ENCODE data around the gene TMEM270. TPM values are rescaled to one million over a fixed set of nuclear protein-coding genes. Genes with fewer than 3 reads are reported as not detected.
A peak's percentile ranks its signal among the peaks of the same experiment; 100 is the strongest.

TMEM270 gene
- polyA plus RNA-seq, 2 donors, result not detected

- no peak overlapping the region for H3K4me3 ChIP-seq (ENCODE audit: low read depth in 1 of 2, low read length in 2 of 2)
- peaks cover 7 to 17% of the 10 kb centered on the region in 2 donors for H3K4me1 ChIP-seq (ENCODE audit: control insufficient read depth in 2 of 2, insufficient read depth in 2 of 2, low read length in 1 of 2)
- H3K36me3 ChIP-seq (ENCODE audit: control insufficient read depth in 2 of 2, insufficient read depth in 2 of 2, low read length in 1 of 2), result no peaks in the 10 kb centered on the region
- H3K27ac ChIP-seq (ENCODE audit: low read depth in 2 of 2, low read length in 1 of 2), result no peak overlapping the region
- H3K27me3 ChIP-seq (ENCODE audit: control insufficient read depth in 1 of 2, insufficient read depth in 2 of 2, low read length in 2 of 2), result no peaks in the 10 kb centered on the region
- H3K9me3 ChIP-seq (ENCODE audit: control insufficient read depth in 2 of 2, insufficient read depth in 1 of 2, low read depth in 1 of 2, low read length in 1 of 2), result no peaks in the 10 kb centered on the region
- WGBS, 2 donors, result 79 to 88% methylated on average over 11 of the region's 11 CpGs
Measured at GRCh38 chr7:73823873-73824592, 36.9 kb upstream of the TMEM270 start.

DNA sequence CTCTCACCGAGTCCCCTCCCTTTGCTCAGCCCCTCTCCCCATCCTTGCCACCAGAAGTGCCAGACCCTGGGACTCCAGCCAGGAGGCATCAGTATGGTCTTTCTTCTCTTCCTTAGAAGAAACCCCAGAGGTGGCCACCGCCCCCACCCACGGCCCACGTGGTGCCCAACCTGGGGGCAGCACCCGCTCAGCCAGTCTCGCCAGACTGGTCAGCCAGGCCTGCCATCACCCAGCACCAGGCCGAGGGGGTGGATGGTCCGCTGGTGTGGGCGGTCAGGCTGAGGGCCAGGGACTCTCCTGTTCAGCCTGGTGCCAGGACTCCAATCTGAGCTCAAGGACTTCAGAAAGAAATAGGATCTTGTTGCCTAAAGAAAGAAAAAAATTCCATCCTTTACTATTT lies 36.0 kb upstream of the TMEM270 start:
- Histone ChIP-seq H3K27me3 (ENCODE audit: control insufficient read depth in 1 of 2, insufficient read depth in 2 of 2, low read length in 2 of 2) (no peaks in the 10 kb centered on the region), H3K36me3 (ENCODE audit: control insufficient read depth in 2 of 2, insufficient read depth in 2 of 2, low read length in 1 of 2) (no peaks in the 10 kb centered on the region), H3K4me1 (ENCODE audit: control insufficient read depth in 2 of 2, insufficient read depth in 2 of 2, low read length in 1 of 2) (peaks cover 7 to 26% of the 10 kb centered on the region in 2 donors), H3K9me3 (ENCODE audit: control insufficient read depth in 2 of 2, insufficient read depth in 1 of 2, low read depth in 1 of 2, low read length in 1 of 2) (no peaks in the 10 kb centered on the region), H3K27ac (ENCODE audit: low read depth in 2 of 2, low read length in 1 of 2) (no peak overlapping the region), H3K4me3 (ENCODE audit: low read depth in 1 of 2, low read length in 2 of 2) (no peak overlapping the region)
- WGBS, 2 donors, result 62 to 69% methylated on average over 9 of the region's 9 CpGs

- Histone ChIP-seq H3K27ac (ENCODE audit: low read depth in 2 of 2, low read length in 1 of 2) (peak overlapping the region; percentile 52 to 74), H3K36me3 (ENCODE audit: control insufficient read depth in 2 of 2, insufficient read depth in 2 of 2, low read length in 1 of 2) (peaks cover 0 to 2% of the 10 kb centered on the region in 2 donors), H3K4me3 (ENCODE audit: low read depth in 1 of 2, low read length in 2 of 2) (no peak overlapping the region), H3K9me3 (ENCODE audit: control insufficient read depth in 2 of 2, insufficient read depth in 1 of 2, low read depth in 1 of 2, low read length in 1 of 2) (peaks cover 0 to 9% of the 10 kb centered on the region in 2 donors), H3K4me1 (ENCODE audit: control insufficient read depth in 2 of 2, insufficient read depth in 2 of 2, low read length in 1 of 2) (peaks cover 5 to 34% of the 10 kb centered on the region in 2 donors), H3K27me3 (ENCODE audit: control insufficient read depth in 1 of 2, insufficient read depth in 2 of 2, low read length in 2 of 2) (no peaks in the 10 kb centered on the region)
- WGBS, 2 donors, result 15 to 23% methylated on average over 10 to 11 of the region's 11 CpGs
Measured at GRCh38 chr7:73827567-73828106, 33.3 kb upstream of the TMEM270 start.

- 54 to 67% methylated on average over 13 to 14 of the region's 14 CpGs for WGBS, 2 donors
- H3K4me1 ChIP-seq (ENCODE audit: control insufficient read depth in 2 of 2, insufficient read depth in 2 of 2, low read length in 1 of 2), result peaks cover 5 to 33% of the 10 kb centered on the region in 2 donors
Measured at GRCh38 chr7:73828107-73828803, 32.7 kb upstream of the TMEM270 start.

DNA sequence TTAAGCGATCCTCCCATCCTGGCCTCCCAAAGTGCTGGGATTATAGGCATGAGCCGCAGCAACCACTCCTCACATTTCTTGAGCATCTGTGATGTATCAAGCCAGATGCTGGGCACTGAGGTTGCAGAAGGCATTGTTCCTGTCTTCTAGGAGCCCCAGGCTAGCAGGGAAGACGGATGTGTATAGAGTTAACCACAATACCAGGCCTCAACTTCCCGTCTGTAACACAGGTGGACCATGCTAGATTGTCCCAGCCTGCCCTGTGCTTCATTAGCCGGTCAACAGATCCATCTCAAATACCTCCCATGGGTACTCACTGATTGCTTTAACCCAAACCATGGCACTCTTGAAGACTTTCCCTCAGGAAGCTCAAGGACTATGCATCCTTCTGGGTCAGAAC lies 32.0 kb upstream of the TMEM270 start:
- Histone ChIP-seq H3K36me3 (ENCODE audit: control insufficient read depth in 2 of 2, insufficient read depth in 2 of 2, low read length in 1 of 2) (peaks cover 0 to 2% of the 10 kb centered on the region in 2 donors), H3K9me3 (ENCODE audit: control insufficient read depth in 2 of 2, insufficient read depth in 1 of 2, low read depth in 1 of 2, low read length in 1 of 2) (peaks cover 0 to 9% of the 10 kb centered on the region in 2 donors), H3K27me3 (ENCODE audit: control insufficient read depth in 1 of 2, insufficient read depth in 2 of 2, low read length in 2 of 2) (no peaks in the 10 kb centered on the region), H3K4me1 (ENCODE audit: control insufficient read depth in 2 of 2, insufficient read depth in 2 of 2, low read length in 1 of 2) (peaks cover 5 to 36% of the 10 kb centered on the region in 2 donors), H3K27ac (ENCODE audit: low read depth in 2 of 2, low read length in 1 of 2) (no peak overlapping the region), H3K4me3 (ENCODE audit: low read depth in 1 of 2, low read length in 2 of 2) (no peak overlapping the region)
- WGBS, 2 donors, result 83 to 88% methylated on average over 5 of the region's 5 CpGs

More at GRCh38 chr7:73828107-73828803, 32.7 kb upstream of the TMEM270 start:
- peaks cover 0 to 2% of the 10 kb centered on the region in 2 donors for H3K36me3 ChIP-seq (ENCODE audit: control insufficient read depth in 2 of 2, insufficient read depth in 2 of 2, low read length in 1 of 2)
- H3K4me3 ChIP-seq (ENCODE audit: low read depth in 1 of 2, low read length in 2 of 2), result no peak overlapping the region
- H3K27me3 ChIP-seq (ENCODE audit: control insufficient read depth in 1 of 2, insufficient read depth in 2 of 2, low read length in 2 of 2), result no peaks in the 10 kb centered on the region
- H3K27ac ChIP-seq (ENCODE audit: low read depth in 2 of 2, low read length in 1 of 2), result peak overlapping the region; percentile 27 to 52
- peaks cover 0 to 9% of the 10 kb centered on the region in 2 donors for H3K9me3 ChIP-seq (ENCODE audit: control insufficient read depth in 2 of 2, insufficient read depth in 1 of 2, low read depth in 1 of 2, low read length in 1 of 2)

DNA sequence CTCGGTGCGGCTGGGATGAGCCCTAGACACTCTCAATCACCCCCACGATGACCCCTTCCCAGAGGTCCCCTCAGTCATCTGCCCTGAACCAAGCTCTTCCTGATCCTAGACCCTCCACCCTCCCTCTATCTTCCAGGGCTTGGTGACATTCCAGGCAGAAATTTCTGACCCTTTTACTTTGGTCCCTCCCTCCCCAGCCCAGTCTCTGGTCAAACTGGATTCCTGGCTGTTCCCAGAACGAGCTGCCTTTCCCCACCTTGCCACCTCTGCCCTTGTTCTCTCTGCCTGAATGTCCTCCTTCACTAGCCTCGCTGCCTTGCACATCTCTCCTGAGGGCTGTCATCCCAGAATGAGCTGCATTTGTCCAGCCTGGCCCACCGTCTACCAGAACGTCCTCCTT lies 31.5 kb upstream of the TMEM270 start:
- Histone ChIP-seq H3K9me3 (ENCODE audit: control insufficient read depth in 2 of 2, insufficient read depth in 1 of 2, low read depth in 1 of 2, low read length in 1 of 2) (peaks cover 0 to 9% of the 10 kb centered on the region in 2 donors), H3K36me3 (ENCODE audit: control insufficient read depth in 2 of 2, insufficient read depth in 2 of 2, low read length in 1 of 2) (peaks cover 0 to 2% of the 10 kb centered on the region in 2 donors), H3K27ac (ENCODE audit: low read depth in 2 of 2, low read length in 1 of 2) (peak overlapping the region; percentile 16 to 73), H3K27me3 (ENCODE audit: control insufficient read depth in 1 of 2, insufficient read depth in 2 of 2, low read length in 2 of 2) (no peaks in the 10 kb centered on the region), H3K4me3 (ENCODE audit: low read depth in 1 of 2, low read length in 2 of 2) (no peak overlapping the region), H3K4me1 (ENCODE audit: control insufficient read depth in 2 of 2, insufficient read depth in 2 of 2, low read length in 1 of 2) (peaks cover 5 to 36% of the 10 kb centered on the region in 2 donors)
- 50 to 59% methylated on average over 6 to 7 of the region's 7 CpGs for WGBS, 2 donors

DNA sequence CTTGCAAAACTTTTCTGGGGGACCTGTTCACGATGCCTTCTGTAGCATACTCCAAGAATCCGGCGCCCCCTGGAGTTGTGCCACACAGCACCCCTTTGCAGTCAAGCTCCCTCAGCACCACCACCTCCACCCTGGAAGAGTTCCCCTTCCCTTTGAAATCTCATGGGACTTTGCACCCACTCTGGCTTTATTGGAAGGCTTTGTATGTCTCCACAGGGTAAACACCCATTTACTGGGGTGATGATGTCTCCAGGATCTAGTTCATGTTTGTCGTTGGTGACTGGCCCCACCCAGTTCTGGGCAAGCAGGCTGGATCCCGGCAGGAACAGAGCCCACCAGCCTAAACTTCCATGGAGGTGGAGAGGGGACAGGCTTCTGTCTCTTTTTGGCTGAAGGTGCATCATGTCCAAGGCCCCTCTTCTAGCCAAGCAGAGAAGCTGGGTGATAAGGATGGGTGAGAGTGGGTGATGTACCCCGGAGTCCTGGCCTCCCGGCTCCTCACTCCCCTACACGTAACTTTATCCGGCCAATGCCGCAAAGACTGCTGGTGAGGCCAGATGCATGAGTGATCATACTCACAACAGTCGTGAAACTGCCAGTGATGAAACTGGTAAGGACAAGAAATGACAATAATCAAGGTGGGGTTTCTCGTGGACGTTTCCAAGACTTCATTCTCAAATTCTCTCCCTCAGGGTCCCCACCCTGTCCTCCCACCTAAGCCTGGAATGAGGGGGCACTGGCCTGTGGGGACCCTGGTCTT lies 30.9 kb upstream of the TMEM270 start:
- Histone ChIP-seq H3K27me3 (ENCODE audit: control insufficient read depth in 1 of 2, insufficient read depth in 2 of 2, low read length in 2 of 2) (no peaks in the 10 kb centered on the region), H3K36me3 (ENCODE audit: control insufficient read depth in 2 of 2, insufficient read depth in 2 of 2, low read length in 1 of 2) (peaks cover 0 to 2% of the 10 kb centered on the region in 2 donors), H3K27ac (ENCODE audit: low read depth in 2 of 2, low read length in 1 of 2) (peak overlapping the region; percentile 73 to 92), H3K4me1 (ENCODE audit: control insufficient read depth in 2 of 2, insufficient read depth in 2 of 2, low read length in 1 of 2) (peaks cover 5 to 36% of the 10 kb centered on the region in 2 donors), H3K4me3 (ENCODE audit: low read depth in 1 of 2, low read length in 2 of 2) (no peak overlapping the region), H3K9me3 (ENCODE audit: control insufficient read depth in 2 of 2, insufficient read depth in 1 of 2, low read depth in 1 of 2, low read length in 1 of 2) (peaks cover 0 to 9% of the 10 kb centered on the region in 2 donors)
- WGBS, 2 donors, result 52 to 66% methylated on average over 13 of the region's 13 CpGs

- Histone ChIP-seq H3K4me3 (ENCODE audit: low read depth in 1 of 2, low read length in 2 of 2) (peak within 1 kb of the TSS; percentile 59 to 81), H3K9me3 (ENCODE audit: control insufficient read depth in 2 of 2, insufficient read depth in 1 of 2, low read depth in 1 of 2, low read length in 1 of 2) (peaks cover 0 to 9% of the 10 kb centered on the region in 2 donors), H3K27me3 (ENCODE audit: control insufficient read depth in 1 of 2, insufficient read depth in 2 of 2, low read length in 2 of 2) (no peaks in the 10 kb centered on the region), H3K4me1 (ENCODE audit: control insufficient read depth in 2 of 2, insufficient read depth in 2 of 2, low read length in 1 of 2) (peaks cover 3 to 36% of the 10 kb centered on the region in 2 donors), H3K27ac (ENCODE audit: low read depth in 2 of 2, low read length in 1 of 2) (peak within 1 kb of the TSS; percentile 94 to 95), H3K36me3 (ENCODE audit: control insufficient read depth in 2 of 2, insufficient read depth in 2 of 2, low read length in 1 of 2) (peaks cover 0 to 2% of the 10 kb centered on the region in 2 donors)
- 50 to 63% methylated on average over 42 of the region's 42 CpGs for WGBS, 2 donors
Measured at GRCh38 chr7:73830681-73831583, 30.0 kb upstream of the TMEM270 start, which contains the start of gene CLDN4. TSS of gene CLDN4 (plus strand) at chr7:73830996. CDS start at chr7:73831202, 206 bp downstream.
